Sigmoid colon (tissue), 7 donors: ENCODE measurements around the gene SLC25A19. TPM values are rescaled to one million over a fixed set of nuclear protein-coding genes. Genes with fewer than 3 reads are reported as not detected.

Experiments
- DNase-seq: peaks from one replicate; pipeline ENCODE4 v3.0.0-alpha.2; 2019
- H3K27ac ChIP-seq, 4 donors: fragments of 200-600 bp; sonication (generic); one replicate each; pipeline ENCODE4 v1.5.1; 2016 to 2019; ENCODE audit warnings: mild to moderate bottlenecking in 1 of 4
- H3K27me3 ChIP-seq, 3 donors: fragments of 200-600 bp; sonication (generic); one replicate each; pipeline ENCODE4 v1.5.1; 2019; ENCODE audit warnings: mild to moderate bottlenecking in 1 of 3
- H3K36me3 ChIP-seq, 4 donors: fragments of 200-600 bp; sonication (generic); one replicate each; pipeline ENCODE4 v1.5.1; 2016 to 2019
- H3K4me1 ChIP-seq, 4 donors: fragments of 200-600 bp; sonication (generic); one replicate each; pipeline ENCODE4 v1.5.1; 2017 to 2019
- H3K4me3 ChIP-seq, 4 donors: fragments of 200-600 bp; sonication (generic); one replicate each; pipeline ENCODE4 v1.5.1; 2017 to 2019; ENCODE audit warnings: mild to moderate bottlenecking in 2 of 4, moderate library complexity in 1 of 4
- H3K9me3 ChIP-seq, 4 donors: fragments of 200-600 bp in 3 of 4; sonication (generic) in 3 of 4; one replicate each; pipeline versions ENCODE4 v1.5.1 to v1.6.1; 2013 to 2019
- EP300 ChIP-seq, 4 donors: sonication (generic); formaldehyde crosslinking; IDR thresholded peaks; one replicate each; pipeline ENCODE4 v1.6.1; 2017; ENCODE audit warnings: antibody characterized with exemption in 4 of 4
- POLR2A ChIP-seq, 2 donors: fragments of 450-650 bp; IDR thresholded peaks; one replicate each; pipeline ENCODE4 v1.6.1; 2016; ENCODE audit warnings: antibody characterized with exemption in 2 of 2, mild to moderate bottlenecking in 2 of 2, moderate library complexity in 2 of 2
- POLR2AphosphoS5 ChIP-seq, 4 donors: sonication (generic); formaldehyde crosslinking; IDR thresholded peaks; one replicate each; pipeline ENCODE4 v1.6.1; 2017; ENCODE audit warnings: antibody characterized with exemption in 4 of 4
- WGBS, 2 donors: extraction: QIAGEN DNeasy Blood & Tissue Kit; methylation state at CpG; one replicate each; pipeline ENCODE4 v1.1.7; 2013; 5-methylcytosine and 5-hydroxymethylcytosine counted together
- intact Hi-C: fragments of 100-400 bp; cut with DNase I; formaldehyde crosslinking; loops from one replicate; pipeline ENCODE4 v1.15.1; 2023
- polyA plus RNA-seq, 3 donors: library from polyadenylated mRNA; stranded (reverse); fragments of 200-250 nt; gene quantifications; one replicate each; pipeline ENCODE4 v1.2.3, GENCODE V29; 2013
- total RNA-seq, 4 donors: library from RNA; depleted of rRNA; stranded (reverse); fragments of >200 nt; gene quantifications; one replicate each; pipeline ENCODE4 v1.1.0, GENCODE V29; 2016
- TF ChIP-seq, protein P1 (sequence below), 4 experiments: fragments of 450-650 bp in 3 of 4; fragments of 200-600 bp in 1 of 4; IDR thresholded peaks; one replicate each; pipeline ENCODE4 v1.5.1; 2016 to 2019; ENCODE audit warnings: antibody characterized with exemption in 4 of 4, mild to moderate bottlenecking in 3 of 4, moderate library complexity in 2 of 4
- donor health status: healthy with polysubstance abuse.
- donor health status: Bipolar disorder and iron deficiency.
- donor health status: healthy.

Gene SLC25A19
- total and polyA plus RNA-seq, 7 donors = 5.4 to 20.1 (median 13.8) TPM

DNA sequence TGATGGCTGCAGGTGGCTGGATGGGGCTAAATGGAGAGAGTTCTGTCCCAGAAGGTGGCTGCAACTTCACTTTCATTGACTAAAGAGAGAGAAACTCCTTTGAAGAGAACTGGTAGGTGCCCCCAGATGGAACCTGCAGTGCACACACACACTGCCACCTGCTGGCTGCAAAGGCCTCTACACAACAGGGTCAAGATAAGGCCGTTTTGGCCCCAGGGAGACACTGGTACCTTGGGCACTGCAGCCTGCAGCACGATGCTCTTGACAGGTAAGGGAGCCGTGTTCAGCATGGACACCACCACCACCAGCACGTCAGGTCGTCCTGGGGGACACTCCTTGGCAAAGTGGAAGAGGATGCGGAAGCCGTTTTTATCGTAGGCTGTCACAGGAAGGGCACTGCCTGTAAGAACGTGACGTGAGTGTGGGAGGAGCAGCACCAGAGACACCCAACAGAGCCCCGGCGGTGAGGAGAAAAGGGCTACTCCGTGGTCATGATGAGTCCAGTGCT, 50.5 kb downstream of the SLC25A19 start:
- Histone ChIP-seq H3K27ac (peak overlapping the region in 2 of 4 donors; percentile 12 to 31), H3K27me3 (no peaks in the 10 kb centered on the region), H3K9me3 (no peaks in the 10 kb centered on the region), H3K4me1 (no peaks in the 10 kb centered on the region), H3K36me3 (peaks cover 42 to 99% (median 81%) of the 10 kb centered on the region in 4 donors), H3K4me3 (no peak overlapping the region)
- no peak for DNase-seq
- TF ChIP-seq EP300 (IDR thresholded peaks at IDR 0.05) = no peak
- TF ChIP-seq, protein P1, sequence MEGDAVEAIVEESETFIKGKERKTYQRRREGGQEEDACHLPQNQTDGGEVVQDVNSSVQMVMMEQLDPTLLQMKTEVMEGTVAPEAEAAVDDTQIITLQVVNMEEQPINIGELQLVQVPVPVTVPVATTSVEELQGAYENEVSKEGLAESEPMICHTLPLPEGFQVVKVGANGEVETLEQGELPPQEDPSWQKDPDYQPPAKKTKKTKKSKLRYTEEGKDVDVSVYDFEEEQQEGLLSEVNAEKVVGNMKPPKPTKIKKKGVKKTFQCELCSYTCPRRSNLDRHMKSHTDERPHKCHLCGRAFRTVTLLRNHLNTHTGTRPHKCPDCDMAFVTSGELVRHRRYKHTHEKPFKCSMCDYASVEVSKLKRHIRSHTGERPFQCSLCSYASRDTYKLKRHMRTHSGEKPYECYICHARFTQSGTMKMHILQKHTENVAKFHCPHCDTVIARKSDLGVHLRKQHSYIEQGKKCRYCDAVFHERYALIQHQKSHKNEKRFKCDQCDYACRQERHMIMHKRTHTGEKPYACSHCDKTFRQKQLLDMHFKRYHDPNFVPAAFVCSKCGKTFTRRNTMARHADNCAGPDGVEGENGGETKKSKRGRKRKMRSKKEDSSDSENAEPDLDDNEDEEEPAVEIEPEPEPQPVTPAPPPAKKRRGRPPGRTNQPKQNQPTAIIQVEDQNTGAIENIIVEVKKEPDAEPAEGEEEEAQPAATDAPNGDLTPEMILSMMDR (IDR thresholded peaks at IDR 0.05) = peak; percentile 19 to 81 (median 72)
- WGBS, 2 donors = 55 to 61% methylated on average over 13 of the region's 13 CpGs
- intact Hi-C loops = no loop called here

DNA sequence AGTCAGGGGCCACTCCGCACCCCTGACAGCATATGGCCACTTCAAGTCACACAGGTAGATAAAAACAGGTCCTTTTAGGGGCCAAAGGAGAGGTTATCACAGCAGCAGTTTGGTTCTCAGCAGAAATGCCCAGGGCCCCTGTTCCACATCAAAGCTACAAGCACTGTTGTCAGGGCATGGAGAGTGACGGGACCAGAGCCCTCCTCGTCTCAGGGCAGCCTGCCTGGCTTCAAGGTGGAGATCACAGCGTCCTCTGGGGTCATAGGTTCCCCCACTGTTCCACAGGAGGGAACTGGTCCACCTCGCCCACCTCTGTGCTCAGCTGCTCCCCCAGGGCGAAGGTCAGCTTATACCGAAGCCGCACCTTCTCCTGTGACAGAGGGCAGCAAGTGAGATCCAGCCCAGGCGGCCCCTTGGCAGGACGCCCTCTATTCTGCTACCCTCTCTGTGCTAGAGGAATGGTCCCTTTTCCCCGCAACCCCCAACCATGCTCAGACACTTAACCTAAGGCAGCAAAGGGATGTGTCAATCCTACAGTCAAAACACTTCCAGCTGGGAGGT, 51.1 kb downstream of the SLC25A19 start:
- no peaks in the 10 kb centered on the region for H3K9me3 ChIP-seq
- intact Hi-C loops = no loop called here
- H3K27me3 ChIP-seq = no peaks in the 10 kb centered on the region
- TF ChIP-seq EP300 (IDR thresholded peaks at IDR 0.05) (no peak), POLR2AphosphoS5 (IDR thresholded peaks at IDR 0.05) (no peak), POLR2A (IDR thresholded peaks at IDR 0.05) (no peak)
- TF ChIP-seq, protein P1 (IDR thresholded peaks at IDR 0.05) = no peak
- H3K36me3 ChIP-seq = peaks cover 38 to 97% (median 75%) of the 10 kb centered on the region in 4 donors
- DNase-seq = no peak
- 54 to 82% methylated on average over 11 of the region's 11 CpGs for WGBS, 2 donors
- H3K4me1 ChIP-seq = no peaks in the 10 kb centered on the region
- peak overlapping the region in 1 of 4 donors; percentile 12 for H3K27ac ChIP-seq
- H3K4me3 ChIP-seq = no peak overlapping the region

DNA sequence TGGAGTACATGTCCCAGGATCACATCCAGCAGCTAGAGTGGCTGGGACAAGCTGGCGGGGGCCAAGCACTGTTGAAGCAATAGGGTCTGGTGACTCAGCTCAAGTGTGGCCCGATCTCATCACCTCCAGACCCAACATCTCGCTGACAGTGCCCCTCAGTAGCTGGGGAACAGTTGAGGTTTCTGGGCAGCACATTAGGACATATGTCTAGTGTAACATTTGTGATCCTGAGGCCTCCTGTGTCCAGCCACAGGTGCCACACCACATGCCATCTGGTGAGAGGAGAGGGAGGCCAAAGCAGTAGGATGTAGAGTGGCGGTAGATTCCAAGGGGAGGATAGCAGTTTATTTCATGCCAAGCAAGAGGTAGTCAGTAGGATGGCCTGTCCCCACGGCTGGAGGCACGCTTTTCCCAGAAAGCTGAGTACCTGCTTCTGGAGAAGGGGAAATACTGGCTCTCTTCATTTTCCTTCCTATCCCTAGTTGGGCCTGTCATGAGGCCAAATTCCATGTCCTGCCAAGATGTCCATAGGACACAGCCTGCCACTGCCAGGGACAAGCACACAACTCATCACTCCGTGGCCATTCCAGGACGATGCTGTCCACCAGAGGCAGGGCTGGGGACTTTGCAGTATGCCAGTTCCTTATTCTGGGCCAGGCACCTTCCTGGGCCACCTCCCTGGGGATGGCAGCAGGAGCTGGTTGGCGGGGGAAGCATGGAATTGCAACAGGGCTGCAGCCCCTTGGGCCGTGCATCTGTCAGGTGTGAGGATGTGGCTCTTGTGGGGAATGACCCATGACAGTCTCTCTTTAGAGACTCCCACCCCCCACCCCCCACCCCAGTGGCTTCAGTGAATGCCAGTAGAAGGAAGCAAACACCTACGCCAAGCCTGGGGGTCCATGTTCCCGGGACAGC, 51.9 kb downstream of the SLC25A19 start:
- Histone ChIP-seq H3K27ac (no peak overlapping the region), H3K27me3 (no peaks in the 10 kb centered on the region), H3K4me3 (no peak overlapping the region), H3K36me3 (peaks cover 40 to 97% (median 75%) of the 10 kb centered on the region in 4 donors), H3K4me1 (no peaks in the 10 kb centered on the region), H3K9me3 (no peaks in the 10 kb centered on the region)
- intact Hi-C loops = no loop called here
- WGBS, 2 donors = 86% methylated on average over 12 of the region's 12 CpGs
- DNase-seq = no peak
- TF ChIP-seq POLR2A (IDR thresholded peaks at IDR 0.05) (no peak), POLR2AphosphoS5 (IDR thresholded peaks at IDR 0.05) (no peak), EP300 (IDR thresholded peaks at IDR 0.05) (no peak)
- TF ChIP-seq, protein P1 (IDR thresholded peaks at IDR 0.05) = no peak

DNA sequence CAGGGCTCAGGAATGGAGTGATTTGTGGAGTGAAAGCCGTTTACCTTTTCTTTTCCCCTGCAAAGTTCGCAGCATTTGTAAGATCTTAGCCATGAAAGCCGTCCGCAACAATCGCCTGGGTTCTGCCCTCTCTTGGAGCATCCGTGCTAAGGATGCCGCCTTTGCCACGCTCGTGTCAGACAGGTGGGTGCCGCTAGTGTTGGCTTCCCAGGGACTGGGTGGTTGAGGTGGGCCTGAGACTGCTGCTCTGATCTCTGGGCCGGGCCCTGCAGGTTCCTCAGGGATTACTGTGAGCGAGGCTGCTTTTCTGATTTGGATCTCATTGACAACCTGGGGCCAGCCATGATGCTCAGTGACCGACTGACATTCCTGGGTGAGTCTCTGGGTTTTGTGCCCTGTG, 56.4 kb downstream of the SLC25A19 start:
- no peaks in the 10 kb centered on the region for H3K4me1 ChIP-seq
- WGBS, 2 donors = 96 to 97% methylated on average over 13 of the region's 13 CpGs
- no peak overlapping the region for H3K27ac ChIP-seq
- peaks cover 31 to 96% (median 59%) of the 10 kb centered on the region in 4 donors for H3K36me3 ChIP-seq
- no peak for TF ChIP-seq POLR2AphosphoS5 (IDR thresholded peaks at IDR 0.05)
- TF ChIP-seq, protein P1 (IDR thresholded peaks at IDR 0.05) = no peak
- no peak for TF ChIP-seq POLR2A (IDR thresholded peaks at IDR 0.05)
- no peak for TF ChIP-seq EP300 (IDR thresholded peaks at IDR 0.05)
- no peak overlapping the region for H3K4me3 ChIP-seq
- H3K27me3 ChIP-seq = no peaks in the 10 kb centered on the region
- intact Hi-C loops = no loop called here
- no peaks in the 10 kb centered on the region for H3K9me3 ChIP-seq
- DNase-seq = no peak
